Sigmoid colon (tissue), 3 donors: ENCODE measurements around the gene MESP2.

ENCODE experiments used
- POLR2A ChIP-seq, 2 donors: fragments of 450-650 bp; IDR thresholded peaks; one replicate each; pipeline ENCODE4 v1.6.1; 2016; ENCODE audit warnings: antibody characterized with exemption in 2 of 2, mild to moderate bottlenecking in 2 of 2, moderate library complexity in 2 of 2
- TF ChIP-seq, protein P1 (sequence below), 4 experiments: fragments of 450-650 bp in 3 of 4; fragments of 200-600 bp in 1 of 4; IDR thresholded peaks; one replicate each; pipeline ENCODE4 v1.5.1; 2016 to 2019; ENCODE audit warnings: antibody characterized with exemption in 4 of 4, mild to moderate bottlenecking in 3 of 4, moderate library complexity in 2 of 4

DNA sequence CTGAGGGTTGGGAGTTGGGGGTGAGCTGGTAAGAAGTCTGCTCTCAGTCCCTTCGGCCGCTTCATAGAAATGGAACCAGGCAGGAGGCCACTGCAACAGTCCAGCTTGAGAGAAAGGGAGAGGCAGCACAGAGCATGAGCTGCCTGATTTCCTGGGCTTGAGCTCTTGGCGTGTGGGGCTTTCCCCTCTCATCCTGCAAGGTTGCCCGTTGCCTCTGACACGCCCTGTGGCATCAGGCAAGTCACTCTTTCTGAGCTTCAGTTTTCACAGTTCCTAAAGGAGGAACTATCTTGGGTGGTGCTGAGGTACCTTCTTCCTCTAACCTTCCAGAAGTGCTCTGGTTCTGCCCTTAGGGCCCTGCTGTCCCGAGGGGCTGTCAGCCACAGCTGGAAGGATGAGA lies 4.9 kb downstream of the MESP2 start:
- TF ChIP-seq, protein P1, sequence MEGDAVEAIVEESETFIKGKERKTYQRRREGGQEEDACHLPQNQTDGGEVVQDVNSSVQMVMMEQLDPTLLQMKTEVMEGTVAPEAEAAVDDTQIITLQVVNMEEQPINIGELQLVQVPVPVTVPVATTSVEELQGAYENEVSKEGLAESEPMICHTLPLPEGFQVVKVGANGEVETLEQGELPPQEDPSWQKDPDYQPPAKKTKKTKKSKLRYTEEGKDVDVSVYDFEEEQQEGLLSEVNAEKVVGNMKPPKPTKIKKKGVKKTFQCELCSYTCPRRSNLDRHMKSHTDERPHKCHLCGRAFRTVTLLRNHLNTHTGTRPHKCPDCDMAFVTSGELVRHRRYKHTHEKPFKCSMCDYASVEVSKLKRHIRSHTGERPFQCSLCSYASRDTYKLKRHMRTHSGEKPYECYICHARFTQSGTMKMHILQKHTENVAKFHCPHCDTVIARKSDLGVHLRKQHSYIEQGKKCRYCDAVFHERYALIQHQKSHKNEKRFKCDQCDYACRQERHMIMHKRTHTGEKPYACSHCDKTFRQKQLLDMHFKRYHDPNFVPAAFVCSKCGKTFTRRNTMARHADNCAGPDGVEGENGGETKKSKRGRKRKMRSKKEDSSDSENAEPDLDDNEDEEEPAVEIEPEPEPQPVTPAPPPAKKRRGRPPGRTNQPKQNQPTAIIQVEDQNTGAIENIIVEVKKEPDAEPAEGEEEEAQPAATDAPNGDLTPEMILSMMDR (IDR thresholded peaks at IDR 0.05): no peak
- no peak for TF ChIP-seq POLR2A (IDR thresholded peaks at IDR 0.05)
